T-cell (primary cell): ENCODE results near the gene DNAJC30. TPM values are rescaled to one million over a fixed set of nuclear protein-coding genes. Genes with fewer than 3 reads are reported as not detected.
A peak's percentile ranks its signal among the peaks of the same experiment; 100 is the strongest.

Source experiments
- ATAC-seq, 4 experiments: fragments of 200-7000 bp in 3 of 4; fragments of 150-1000 bp in 1 of 4; cut with Tn5 transposase; replicated peaks in 1 of 4; 1 replicate in 3 of 4; 2 replicates in 1 of 4; pipeline ENCODE4 v1.10.0; 2021; ENCODE audit warnings: moderate library complexity in 3 of 4, mild to moderate bottlenecking in 2 of 4, moderate number of reproducible peaks in 1 of 4
- CTCF ChIA-PET, 2 donors: fragments of 300-600 bp; sonication (Branson Sonifier 250); formaldehyde crosslinking; loops; one replicate each; lab custom pipeline; 2022; ENCODE audit warnings: antibody characterized with exemption in 2 of 2; lab: Charles Lee
- POLR2A ChIA-PET, 2 donors: fragments of 300-600 bp; sonication (Branson Sonifier 250); formaldehyde crosslinking; loops; one replicate each; lab custom pipeline; 2022; ENCODE audit warnings: antibody characterized with exemption in 2 of 2; lab: Charles Lee
- DNase-seq, 35 experiments: peaks; one replicate each; pipeline versions ENCODE4 v3.0.0 to v3.0.0-alpha.2; 2013 to 2023
- H3K27ac ChIP-seq: one replicate; pipeline ENCODE4 v1.5.1; 2013; ENCODE audit warnings: low read length
- H3K27me3 ChIP-seq, 2 experiments: replicated peaks in 1 of 2; 1 replicate in 1 of 2; 2 replicates in 1 of 2; pipeline versions ENCODE4 v1.6.1 to v1.7.0; 2013; ENCODE audit warnings: low read length in 1 of 2, mixed read lengths in 1 of 2; ENCODE audit not compliant: control insufficient read depth in 2 of 2, insufficient read depth in 2 of 2; ENCODE audit errors: extremely low read depth in 1 of 2
- H3K36me3 ChIP-seq, 2 donors: 1 replicate in 1 of 2; 2 replicates in 1 of 2; pipeline versions ENCODE4 v1.6.1 to v1.7.0; 2013; ENCODE audit warnings: low read length in 1 of 2; ENCODE audit not compliant: control insufficient read depth in 2 of 2, insufficient read depth in 1 of 2; ENCODE audit errors: extremely low read depth in 1 of 2
- H3K4me1 ChIP-seq, 2 experiments: 1 replicate in 1 of 2; 2 replicates in 1 of 2; pipeline versions ENCODE4 v1.6.1 to v1.7.0; 2013; ENCODE audit warnings: low read length in 2 of 2, mixed read lengths in 1 of 2; ENCODE audit not compliant: insufficient read depth in 2 of 2, control insufficient read depth in 1 of 2; ENCODE audit errors: extremely low read depth in 1 of 2
- H3K4me3 ChIP-seq, 2 donors: 1 replicate in 1 of 2; 2 replicates in 1 of 2; pipeline versions ENCODE4 v1.5.1 to v1.7.0; 2013; ENCODE audit warnings: mild to moderate bottlenecking in 2 of 2, low read length in 1 of 2, moderate library complexity in 1 of 2; ENCODE audit not compliant: control insufficient read depth in 1 of 2; ENCODE audit errors: extremely low read depth in 1 of 2
- H3K9me3 ChIP-seq: 2 replicates; pipeline ENCODE4 v1.7.0; 2013
- H3K27ac Mint-ChIP-seq, 2 donors: one replicate each; pipeline ENCODE4 v1.8.0; 2020 to 2021; ENCODE audit warnings: mild to moderate bottlenecking in 2 of 2, mixed read lengths in 2 of 2
- H3K27me3 Mint-ChIP-seq, 2 donors: one replicate each; pipeline ENCODE4 v1.8.0; 2021 to 2022; ENCODE audit warnings: mixed read lengths in 2 of 2
- H3K36me3 Mint-ChIP-seq: one replicate; pipeline ENCODE4 v1.8.0; 2021; ENCODE audit warnings: mixed read lengths
- H3K4me1 Mint-ChIP-seq, 3 donors: one replicate each; pipeline ENCODE4 v1.8.0; 2020 to 2022; ENCODE audit warnings: mixed read lengths in 3 of 3, mild to moderate bottlenecking in 1 of 3
- H3K4me3 Mint-ChIP-seq, 3 donors: one replicate each; pipeline ENCODE4 v1.8.0; 2020 to 2022; ENCODE audit warnings: mild to moderate bottlenecking in 3 of 3, mixed read lengths in 3 of 3, moderate library complexity in 3 of 3
- H3K9me3 Mint-ChIP-seq, 3 donors: one replicate each; pipeline ENCODE4 v1.8.0; 2020 to 2022; ENCODE audit warnings: mixed read lengths in 3 of 3
- WGBS: methylation state at CpG from one replicate; pipeline ENCODE4 v1.1.5; 2013; ENCODE audit warnings: missing lambda C conversion rate; ENCODE audit not compliant: insufficient coverage; 5-methylcytosine and 5-hydroxymethylcytosine counted together
- total RNA-seq, 35 experiments: library from RNA in 6 of 35; stranded (reverse) in 6 of 35; fragments of 120-200 nt in 1 of 35; gene quantifications; one replicate each; pipeline versions ENCODE4 v1.2.1 to v1.2.4 and lab custom pipeline; 2013 to 2026

Gene DNAJC30
- total RNA-seq, 5 donors from 2014 or later (not counting 1 experiment from before 2014, with no cell fraction given): 9.1 to 16.4 (median 14.7) TPM

GRCh38 chr7:73706126-73707044 is 23.1 kb upstream of the DNAJC30 start:
- Mint-ChIP-seq H3K27me3 (no peaks in the 10 kb centered on the region), H3K4me1 (peaks cover 3 to 14% (median 13%) of the 10 kb centered on the region in 3 donors), H3K36me3 (peaks cover 10% of the 10 kb centered on the region), H3K4me3 (no peak overlapping the region), H3K9me3 (no peaks in the 10 kb centered on the region), H3K27ac (peak overlapping the region in 1 of 2 donors; percentile 52)
- ChIA-PET POLR2A (interaction anchor here in 1 of 2 donors (0.6 kb wide), 1 partner anchor 787 kb away, joined by 9 read pairs; no protein-coding TSS in a partner anchor), CTCF (interaction anchor here (0.6 to 2.2 kb wide), 3 partner anchors 10 to 100 kb away, joined by 3 to 9 read pairs (median 3); no protein-coding TSS in a partner anchor)
- no peaks in the 10 kb centered on the region for H3K9me3 ChIP-seq
- no peaks in the 10 kb centered on the region for H3K27me3 ChIP-seq
- ATAC-seq: peak in 1 of 4 experiments; percentile 21
- no peak overlapping the region for H3K4me3 ChIP-seq
- no peak overlapping the region for H3K27ac ChIP-seq
- WGBS: 74% methylated on average over 15 of the region's 25 CpGs
- peaks cover 0 to 19% of the 10 kb centered on the region in 2 experiments for H3K4me1 ChIP-seq
- H3K36me3 ChIP-seq: no peaks in the 10 kb centered on the region
- no peak for DNase-seq

- Mint-ChIP-seq H3K4me3 (no peak overlapping the region), H3K27ac (no peak overlapping the region), H3K9me3 (no peaks in the 10 kb centered on the region), H3K4me1 (peaks cover 3 to 14% (median 13%) of the 10 kb centered on the region in 3 donors), H3K27me3 (no peaks in the 10 kb centered on the region), H3K36me3 (peaks cover 10% of the 10 kb centered on the region)
- no peak overlapping the region for H3K4me3 ChIP-seq
- no peaks in the 10 kb centered on the region for H3K36me3 ChIP-seq
- no peak overlapping the region for H3K27ac ChIP-seq
- H3K9me3 ChIP-seq: no peaks in the 10 kb centered on the region
- ATAC-seq (no peak), DNase-seq (no peak)
- peaks cover 0 to 19% of the 10 kb centered on the region in 2 experiments for H3K4me1 ChIP-seq
- WGBS: 92% methylated on average over 5 of the region's 10 CpGs
- POLR2A ChIA-PET: interaction anchor here in 1 of 2 donors (0.6 to 0.7 kb wide), 2 partner anchors 9 to 71 kb away, joined by 3 to 8 read pairs; no protein-coding TSS in a partner anchor
- H3K27me3 ChIP-seq: no peaks in the 10 kb centered on the region
- CTCF ChIA-PET: interaction anchor here in 1 of 2 donors (2.2 kb wide), 1 partner anchor 99 kb away, joined by 9 read pairs; no protein-coding TSS in a partner anchor
Measured at GRCh38 chr7:73705551-73705920, 22.3 kb upstream of the DNAJC30 start.

DNA sequence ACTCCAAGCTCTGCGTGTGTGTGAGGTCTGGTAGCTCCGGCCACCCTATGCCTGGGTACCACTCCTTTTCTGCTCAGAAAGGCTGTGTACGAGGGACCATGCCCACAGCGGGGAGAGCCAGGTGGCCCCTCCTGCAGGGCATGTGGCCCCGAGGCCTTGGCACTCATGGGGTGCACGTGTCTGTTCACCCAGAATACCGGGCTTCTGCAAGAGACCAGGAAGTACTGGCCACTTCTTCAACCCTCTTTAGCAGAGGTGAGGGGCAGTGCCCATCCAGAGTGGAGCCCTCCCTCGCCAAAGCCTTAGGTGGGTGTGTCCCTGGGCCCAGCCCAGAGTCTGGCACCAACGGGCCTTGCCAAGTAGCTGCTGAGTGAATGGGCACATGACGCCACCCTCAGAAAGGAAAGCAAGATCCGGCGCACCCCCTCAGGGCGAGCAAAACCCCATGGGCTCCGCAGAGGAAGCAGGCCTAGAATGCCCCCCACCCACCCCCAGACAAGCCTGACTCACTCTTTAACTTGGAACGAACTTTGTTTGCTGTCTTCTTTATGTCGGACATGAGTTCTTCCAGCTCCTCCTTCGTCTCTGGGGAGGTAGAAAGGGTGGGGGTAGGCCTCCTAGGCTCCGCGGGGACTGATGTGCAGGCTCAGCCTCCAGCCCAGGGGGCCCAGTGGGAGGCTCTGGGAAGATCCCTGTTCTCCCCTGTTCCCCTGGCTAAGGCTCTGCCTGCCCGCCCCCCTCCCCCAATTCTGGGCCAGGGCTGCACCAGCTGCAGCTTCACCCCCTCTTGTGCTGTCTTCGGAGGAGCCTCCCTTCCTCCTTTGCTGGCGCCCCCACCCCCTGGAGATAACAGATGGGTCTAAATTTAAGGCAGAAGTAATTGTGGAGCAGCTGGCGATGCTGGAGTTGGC is 21.6 kb upstream of the DNAJC30 start:
- H3K9me3 ChIP-seq: no peaks in the 10 kb centered on the region
- ChIA-PET POLR2A (interaction anchor here in 1 of 2 donors (0.6 to 0.7 kb wide), 2 partner anchors 9 to 70 kb away, joined by 3 to 8 read pairs; no protein-coding TSS in a partner anchor), CTCF (interaction anchor here in 1 of 2 donors (0.7 kb wide), 1 partner anchor 69 kb away, joined by 3 read pairs; no protein-coding TSS in a partner anchor)
- peak overlapping the region in 1 of 3 donors; percentile 34 for H3K4me3 Mint-ChIP-seq
- DNase-seq (no peak), ATAC-seq (no peak)
- WGBS: 93% methylated on average over 14 of the region's 23 CpGs
- H3K4me3 ChIP-seq: no peak overlapping the region
- H3K27me3 Mint-ChIP-seq: no peaks in the 10 kb centered on the region
- H3K4me1 Mint-ChIP-seq: peaks cover 3 to 14% (median 13%) of the 10 kb centered on the region in 3 donors
- peaks cover 10% of the 10 kb centered on the region for H3K36me3 Mint-ChIP-seq
- H3K4me1 ChIP-seq: peaks cover 0 to 19% of the 10 kb centered on the region in 2 experiments
- no peaks in the 10 kb centered on the region for H3K36me3 ChIP-seq
- no peaks in the 10 kb centered on the region for H3K9me3 Mint-ChIP-seq
- H3K27ac Mint-ChIP-seq: no peak overlapping the region
- H3K27ac ChIP-seq: no peak overlapping the region
- H3K27me3 ChIP-seq: no peaks in the 10 kb centered on the region

DNA sequence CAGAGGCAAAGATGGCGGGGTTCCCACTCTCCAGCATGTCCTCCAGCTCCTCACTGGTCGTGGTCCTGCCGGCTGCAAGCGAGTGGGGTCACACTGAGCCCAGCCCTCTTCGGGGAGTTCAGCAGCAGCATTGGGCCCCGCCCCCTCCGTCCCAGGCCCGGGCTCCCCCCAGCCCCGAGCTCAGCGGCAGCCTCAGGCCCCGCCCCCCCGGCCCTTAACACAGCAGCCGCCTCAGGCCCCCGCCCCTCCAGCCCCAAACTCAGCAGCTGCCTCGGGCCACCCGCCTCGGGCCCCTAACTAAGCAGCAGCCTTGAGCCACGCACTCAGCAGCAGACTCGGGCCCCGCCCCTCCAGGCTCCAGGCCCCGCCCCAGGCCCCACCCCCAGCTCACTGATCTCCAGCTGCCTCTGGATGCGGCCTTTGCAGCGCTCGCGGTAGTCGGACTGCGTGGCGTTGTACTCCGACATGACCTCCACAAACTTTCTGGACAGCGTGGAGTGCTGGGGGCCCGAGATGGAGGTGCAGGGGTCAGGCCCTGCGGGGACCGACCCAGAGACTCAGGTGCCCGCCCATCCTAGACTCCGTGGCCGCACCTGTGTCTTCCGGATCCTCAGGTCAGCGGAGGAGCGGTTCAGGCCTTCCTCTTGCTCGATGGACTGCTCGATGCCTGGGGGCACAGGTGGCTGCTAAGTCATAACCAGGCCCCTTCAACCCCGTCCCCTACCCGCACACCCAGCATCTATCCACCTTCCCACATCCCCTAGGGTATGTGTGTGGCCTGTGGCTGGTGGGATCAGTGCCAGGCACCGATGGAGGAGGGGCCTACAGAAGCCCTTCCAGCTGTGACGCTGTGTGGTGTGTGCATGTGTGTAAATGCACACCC is 20.7 kb upstream of the DNAJC30 start:
- Histone ChIP-seq H3K27me3 (no peaks in the 10 kb centered on the region), H3K9me3 (no peaks in the 10 kb centered on the region), H3K36me3 (peaks cover 2 to 6% of the 10 kb centered on the region in 2 donors), H3K27ac (no peak overlapping the region), H3K4me3 (no peak overlapping the region), H3K4me1 (peaks cover 0 to 19% of the 10 kb centered on the region in 2 experiments)
- ATAC-seq (peak; percentile 54 to 78 (median 60)), DNase-seq (peak in 20 of 35 experiments; percentile 21 to 64 (median 40))
- Mint-ChIP-seq H3K4me1 (peaks cover 3 to 14% (median 13%) of the 10 kb centered on the region in 3 donors), H3K9me3 (no peaks in the 10 kb centered on the region), H3K4me3 (peak overlapping the region in 1 of 3 donors; percentile 34), H3K27me3 (no peaks in the 10 kb centered on the region), H3K36me3 (peaks cover 12% of the 10 kb centered on the region), H3K27ac (no peak overlapping the region)
- POLR2A ChIA-PET: no interaction called here
- 39% methylated on average over 32 of the region's 45 CpGs for WGBS
- CTCF ChIA-PET: interaction anchor here in 1 of 2 donors (0.7 kb wide), 1 partner anchor 70 kb away, joined by 3 read pairs; no protein-coding TSS in a partner anchor

- peak overlapping the region in 1 of 3 donors; percentile 34 for H3K4me3 Mint-ChIP-seq
- DNase-seq: no peak
Measured at GRCh38 chr7:73703225-73703624, 20.0 kb upstream of the DNAJC30 start.

More at GRCh38 chr7:73703225-73703624, 20.0 kb upstream of the DNAJC30 start:
- ChIA-PET POLR2A (no interaction called here), CTCF (no interaction called here)
- Mint-ChIP-seq H3K27ac (no peak overlapping the region), H3K27me3 (no peaks in the 10 kb centered on the region), H3K36me3 (peaks cover 20% of the 10 kb centered on the region), H3K9me3 (no peaks in the 10 kb centered on the region), H3K4me1 (peaks cover 3 to 14% (median 13%) of the 10 kb centered on the region in 3 donors)
- peaks cover 7 to 10% of the 10 kb centered on the region in 2 donors for H3K36me3 ChIP-seq
- ATAC-seq: no peak
- WGBS: 73% methylated on average over 11 of the region's 13 CpGs
- H3K9me3 ChIP-seq: no peaks in the 10 kb centered on the region
- H3K27me3 ChIP-seq: no peaks in the 10 kb centered on the region
- peaks cover 0 to 19% of the 10 kb centered on the region in 2 experiments for H3K4me1 ChIP-seq
- H3K4me3 ChIP-seq: no peak overlapping the region
- H3K27ac ChIP-seq: no peak overlapping the region
